ENCODE measurements around the gene MYMK. TPM values are rescaled to one million over a fixed set of nuclear protein-coding genes. Genes with fewer than 3 reads are reported as not detected.

The MYMK gene
- total and polyA plus RNA-seq, 2 of the 8 experiments (the other 6 are each of a cell fraction or from before 2014, with no cell fraction given), result not detected

DNA sequence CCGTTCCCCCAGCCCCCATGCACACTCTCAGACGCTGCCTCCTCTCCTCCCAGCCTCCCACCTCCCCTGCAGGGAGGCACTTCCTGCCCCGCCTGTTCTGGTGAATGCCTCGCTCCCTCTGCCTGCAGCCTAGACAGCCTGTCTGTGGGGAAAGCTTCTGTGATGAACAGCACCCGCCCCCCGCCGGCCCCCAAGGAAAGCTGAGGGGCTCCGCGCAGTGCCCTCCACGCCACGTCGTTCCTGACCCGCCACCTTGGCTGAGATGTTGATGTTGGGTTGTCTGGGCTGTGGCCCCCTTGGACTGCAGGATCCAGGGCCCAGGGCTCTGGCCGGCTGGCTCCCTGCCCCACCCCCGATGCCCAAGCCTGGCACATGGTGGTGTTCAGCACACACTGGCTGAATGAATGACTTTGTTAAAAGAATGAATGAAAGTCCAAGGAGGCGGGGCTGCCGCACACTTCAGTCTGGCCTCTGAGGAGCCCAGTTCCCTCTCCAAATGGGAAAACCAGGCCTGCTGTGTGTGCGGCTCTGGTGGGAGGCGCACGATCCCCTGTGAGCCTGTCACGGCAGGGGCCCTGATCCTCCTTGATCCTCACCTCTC lies 2.1 kb upstream of the MYMK start (continued):
- 0 out of 4 replicates have a peak, but pooled peaks of 1 of the 2 experiments have one; percentile 20 for TF ChIP-seq SIN3A (conservative IDR thresholded peaks at IDR 0.05 in 1 of 2, IDR thresholded peaks at IDR 0.05 in 1 of 2; ENCODE audit: low read depth in 1 of 2, low read length in 2 of 2)
